ENCODE results near the gene GSS. TPM values are rescaled to one million over a fixed set of nuclear protein-coding genes. Genes with fewer than 3 reads are reported as not detected.

GSS gene
- total RNA-seq, 1 experiment from 2014 or later, result 83.6 TPM

GRCh38 chr20:34891166-34892062 lies 64.2 kb downstream of the GSS start (continued):
- TF ChIP-seq EZH2phosphoT487 (IDR thresholded peaks at IDR 0.05; ENCODE audit: borderline replicate concordance) (no peak), ZFX (IDR thresholded peaks at IDR 0.05) (no peak), RAD21 (IDR thresholded peaks at IDR 0.05; ENCODE audit: low read depth) (no peak), YY1 (IDR thresholded peaks at IDR 0.05; ENCODE audit: extremely low read depth, insufficient replicate concordance, low read depth, low read length) (no peak), SRF (IDR thresholded peaks at IDR 0.05; ENCODE audit: low read depth) (no peak; the same call in 1 of the 2 replicates), CBX3 (IDR thresholded peaks at IDR 0.05; ENCODE audit: low read depth) (0 out of 2 replicates have a peak, but pooled peaks have one; percentile 28)

GRCh38 chr20:34888468-34888867 lies 67.1 kb downstream of the GSS start:
- ATAC-seq, result no peak
- H3K27me3 ChIP-seq (ENCODE audit: insufficient read depth, low read length), result no peaks in the 10 kb centered on the region
- no peak overlapping the region for H3K4me3 ChIP-seq (replicated peaks in 1 of 2; ENCODE audit: low read depth in 1 of 2, low read length in 2 of 2)
- CTCF ChIA-PET, result no interaction called here
- peaks cover 11 to 25% of the 10 kb centered on the region in 2 experiments for H3K4me1 ChIP-seq (ENCODE audit: control insufficient read depth in 1 of 2, insufficient read depth in 2 of 2, low read length in 2 of 2)
- no peak overlapping the region for H3K9ac ChIP-seq (ENCODE audit: low read length)
- no peaks in the 10 kb centered on the region for H3K9me3 ChIP-seq (ENCODE audit: control insufficient read depth in 1 of 2, insufficient read depth in 1 of 2, low read depth in 1 of 2, low read length in 2 of 2)
- no peak overlapping the region for H3K27ac ChIP-seq (ENCODE audit: low read depth, low read length)
- no peak for DNase-seq (ENCODE audit: low read depth, low spot score)
- POLR2A ChIA-PET, result no interaction called here
- RAD21 ChIA-PET (ENCODE audit: low non-redundant PET in 1 of 2, low total read pairs in 2 of 2, uncharacterized antibody in 2 of 2, unreplicated experiment in 2 of 2), result no interaction called here
- BruUV-seq (replicated peaks), result no TSS peak
- no peak overlapping the region for H3K4me2 ChIP-seq (ENCODE audit: low read length)
- H3K9me2 ChIP-seq (ENCODE audit: insufficient read depth), result no peaks in the 10 kb centered on the region
- intact Hi-C loops (cut with micrococcal nuclease), result no loop called here
- H2AFZ ChIP-seq (ENCODE audit: low read depth, low read length, poor library complexity, severe bottlenecking), result no peak overlapping the region
- peaks cover 0 to 6% of the 10 kb centered on the region in 2 experiments; a peak in 1 of 4 replicates for H3K36me3 ChIP-seq (ENCODE audit: control insufficient read depth in 1 of 2, insufficient read depth in 2 of 2, low read length in 2 of 2)
- no peaks in the 10 kb centered on the region for H4K20me1 ChIP-seq (ENCODE audit: insufficient read depth)
- no peaks in the 10 kb centered on the region for H3K79me2 ChIP-seq (ENCODE audit: insufficient read depth, low read length)
- no peak for TF ChIP-seq POLR2A (IDR thresholded peaks at IDR 0.05; ENCODE audit: borderline replicate concordance, extremely low read depth, insufficient read depth, insufficient read length)
- TF ChIP-seq CBX3 (IDR thresholded peaks at IDR 0.05; ENCODE audit: low read depth), result no peak
- TF ChIP-seq ZNF274 (IDR thresholded peaks at IDR 0.05; ENCODE audit: low read depth, low read length), result no peak
- TF ChIP-seq ELF1 (IDR thresholded peaks at IDR 0.05; ENCODE audit: borderline replicate concordance, low read depth), result no peak
- no peak for TF ChIP-seq SIN3A (IDR thresholded peaks at IDR 0.05; ENCODE audit: low read depth)
- TF ChIP-seq, protein P1, sequence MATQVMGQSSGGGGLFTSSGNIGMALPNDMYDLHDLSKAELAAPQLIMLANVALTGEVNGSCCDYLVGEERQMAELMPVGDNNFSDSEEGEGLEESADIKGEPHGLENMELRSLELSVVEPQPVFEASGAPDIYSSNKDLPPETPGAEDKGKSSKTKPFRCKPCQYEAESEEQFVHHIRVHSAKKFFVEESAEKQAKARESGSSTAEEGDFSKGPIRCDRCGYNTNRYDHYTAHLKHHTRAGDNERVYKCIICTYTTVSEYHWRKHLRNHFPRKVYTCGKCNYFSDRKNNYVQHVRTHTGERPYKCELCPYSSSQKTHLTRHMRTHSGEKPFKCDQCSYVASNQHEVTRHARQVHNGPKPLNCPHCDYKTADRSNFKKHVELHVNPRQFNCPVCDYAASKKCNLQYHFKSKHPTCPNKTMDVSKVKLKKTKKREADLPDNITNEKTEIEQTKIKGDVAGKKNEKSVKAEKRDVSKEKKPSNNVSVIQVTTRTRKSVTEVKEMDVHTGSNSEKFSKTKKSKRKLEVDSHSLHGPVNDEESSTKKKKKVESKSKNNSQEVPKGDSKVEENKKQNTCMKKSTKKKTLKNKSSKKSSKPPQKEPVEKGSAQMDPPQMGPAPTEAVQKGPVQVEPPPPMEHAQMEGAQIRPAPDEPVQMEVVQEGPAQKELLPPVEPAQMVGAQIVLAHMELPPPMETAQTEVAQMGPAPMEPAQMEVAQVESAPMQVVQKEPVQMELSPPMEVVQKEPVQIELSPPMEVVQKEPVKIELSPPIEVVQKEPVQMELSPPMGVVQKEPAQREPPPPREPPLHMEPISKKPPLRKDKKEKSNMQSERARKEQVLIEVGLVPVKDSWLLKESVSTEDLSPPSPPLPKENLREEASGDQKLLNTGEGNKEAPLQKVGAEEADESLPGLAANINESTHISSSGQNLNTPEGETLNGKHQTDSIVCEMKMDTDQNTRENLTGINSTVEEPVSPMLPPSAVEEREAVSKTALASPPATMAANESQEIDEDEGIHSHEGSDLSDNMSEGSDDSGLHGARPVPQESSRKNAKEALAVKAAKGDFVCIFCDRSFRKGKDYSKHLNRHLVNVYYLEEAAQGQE (IDR thresholded peaks at IDR 0.05; ENCODE audit: low read depth), result no peak
- TF ChIP-seq ZBTB33 (IDR thresholded peaks at IDR 0.05; ENCODE audit: extremely low read depth, insufficient replicate concordance, low read length), result no peak
- TF ChIP-seq SRF (IDR thresholded peaks at IDR 0.05; ENCODE audit: low read depth), result no peak
- TF ChIP-seq ZFX (IDR thresholded peaks at IDR 0.05), result no peak
- TF ChIP-seq SP1 (IDR thresholded peaks at IDR 0.05; ENCODE audit: low read depth), result no peak
- TF ChIP-seq, protein P2, sequence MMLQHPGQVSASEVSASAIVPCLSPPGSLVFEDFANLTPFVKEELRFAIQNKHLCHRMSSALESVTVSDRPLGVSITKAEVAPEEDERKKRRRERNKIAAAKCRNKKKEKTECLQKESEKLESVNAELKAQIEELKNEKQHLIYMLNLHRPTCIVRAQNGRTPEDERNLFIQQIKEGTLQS (IDR thresholded peaks at IDR 0.05), result no peak
- no peak for TF ChIP-seq EZH2 (IDR thresholded peaks at IDR 0.05)
- TF ChIP-seq, protein P3, sequence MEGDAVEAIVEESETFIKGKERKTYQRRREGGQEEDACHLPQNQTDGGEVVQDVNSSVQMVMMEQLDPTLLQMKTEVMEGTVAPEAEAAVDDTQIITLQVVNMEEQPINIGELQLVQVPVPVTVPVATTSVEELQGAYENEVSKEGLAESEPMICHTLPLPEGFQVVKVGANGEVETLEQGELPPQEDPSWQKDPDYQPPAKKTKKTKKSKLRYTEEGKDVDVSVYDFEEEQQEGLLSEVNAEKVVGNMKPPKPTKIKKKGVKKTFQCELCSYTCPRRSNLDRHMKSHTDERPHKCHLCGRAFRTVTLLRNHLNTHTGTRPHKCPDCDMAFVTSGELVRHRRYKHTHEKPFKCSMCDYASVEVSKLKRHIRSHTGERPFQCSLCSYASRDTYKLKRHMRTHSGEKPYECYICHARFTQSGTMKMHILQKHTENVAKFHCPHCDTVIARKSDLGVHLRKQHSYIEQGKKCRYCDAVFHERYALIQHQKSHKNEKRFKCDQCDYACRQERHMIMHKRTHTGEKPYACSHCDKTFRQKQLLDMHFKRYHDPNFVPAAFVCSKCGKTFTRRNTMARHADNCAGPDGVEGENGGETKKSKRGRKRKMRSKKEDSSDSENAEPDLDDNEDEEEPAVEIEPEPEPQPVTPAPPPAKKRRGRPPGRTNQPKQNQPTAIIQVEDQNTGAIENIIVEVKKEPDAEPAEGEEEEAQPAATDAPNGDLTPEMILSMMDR (IDR thresholded peaks at IDR 0.05 in 2 of 3, conservative IDR thresholded peaks at IDR 0.05 in 1 of 3; ENCODE audit: borderline replicate concordance in 1 of 3, insufficient read depth in 1 of 3, low read depth in 2 of 3, low read length in 2 of 3), result no peak
- TF ChIP-seq CEBPB (IDR thresholded peaks at IDR 0.05; ENCODE audit: low read depth), result no peak

Data from HCT116 (cell line).